ENCODE results near the gene GPR156. TPM values are rescaled to one million over a fixed set of nuclear protein-coding genes. Genes with fewer than 3 reads are reported as not detected.

The GPR156 gene
- total RNA-seq, 1 donor from 2014 or later = 0.21 TPM

GRCh38 chr3:120263792-120264191, 21.2 kb downstream of the GPR156 start:
- peaks cover 1% of the 10 kb centered on the region for H3K27me3 Mint-ChIP-seq (ENCODE audit: unreplicated experiment)
- DNase-seq (ENCODE audit: low spot score) = no peak
- no peaks in the 10 kb centered on the region for H3K4me1 Mint-ChIP-seq (ENCODE audit: unreplicated experiment)
- no peak overlapping the region for H3K27ac Mint-ChIP-seq (ENCODE audit: unreplicated experiment)
- H3K36me3 Mint-ChIP-seq (ENCODE audit: low read depth, unreplicated experiment) = no peaks in the 10 kb centered on the region
- TF ChIP-seq, protein P1, sequence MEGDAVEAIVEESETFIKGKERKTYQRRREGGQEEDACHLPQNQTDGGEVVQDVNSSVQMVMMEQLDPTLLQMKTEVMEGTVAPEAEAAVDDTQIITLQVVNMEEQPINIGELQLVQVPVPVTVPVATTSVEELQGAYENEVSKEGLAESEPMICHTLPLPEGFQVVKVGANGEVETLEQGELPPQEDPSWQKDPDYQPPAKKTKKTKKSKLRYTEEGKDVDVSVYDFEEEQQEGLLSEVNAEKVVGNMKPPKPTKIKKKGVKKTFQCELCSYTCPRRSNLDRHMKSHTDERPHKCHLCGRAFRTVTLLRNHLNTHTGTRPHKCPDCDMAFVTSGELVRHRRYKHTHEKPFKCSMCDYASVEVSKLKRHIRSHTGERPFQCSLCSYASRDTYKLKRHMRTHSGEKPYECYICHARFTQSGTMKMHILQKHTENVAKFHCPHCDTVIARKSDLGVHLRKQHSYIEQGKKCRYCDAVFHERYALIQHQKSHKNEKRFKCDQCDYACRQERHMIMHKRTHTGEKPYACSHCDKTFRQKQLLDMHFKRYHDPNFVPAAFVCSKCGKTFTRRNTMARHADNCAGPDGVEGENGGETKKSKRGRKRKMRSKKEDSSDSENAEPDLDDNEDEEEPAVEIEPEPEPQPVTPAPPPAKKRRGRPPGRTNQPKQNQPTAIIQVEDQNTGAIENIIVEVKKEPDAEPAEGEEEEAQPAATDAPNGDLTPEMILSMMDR (IDR thresholded peaks at IDR 0.05; ENCODE audit: unreplicated experiment) = no peak
- H3K9me3 Mint-ChIP-seq (ENCODE audit: unreplicated experiment) = no peaks in the 10 kb centered on the region
- no peak overlapping the region for H3K4me3 Mint-ChIP-seq (ENCODE audit: unreplicated experiment)

DNA sequence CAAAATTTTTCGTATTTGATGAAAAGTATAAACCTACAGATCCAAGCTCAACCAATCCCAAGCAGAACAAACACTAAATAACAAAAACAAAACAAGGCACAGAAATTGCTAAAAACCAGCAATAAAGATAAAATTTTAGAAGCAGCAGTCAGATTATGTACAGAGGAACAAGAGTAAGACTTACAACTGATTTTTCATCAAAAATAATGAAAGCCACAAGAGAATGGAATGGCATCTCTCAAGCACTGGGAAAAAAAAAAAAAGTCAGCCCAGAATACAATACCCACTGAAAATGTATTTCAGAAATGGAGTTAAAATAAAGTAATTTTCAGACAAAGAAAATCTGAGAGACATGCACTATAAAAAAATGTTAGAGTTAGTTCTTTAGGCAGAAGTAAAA, 27.0 kb downstream of the GPR156 start:
- Mint-ChIP-seq H3K9me3 (ENCODE audit: unreplicated experiment) (no peaks in the 10 kb centered on the region), H3K27ac (ENCODE audit: unreplicated experiment) (no peak overlapping the region), H3K27me3 (ENCODE audit: unreplicated experiment) (peaks cover 3% of the 10 kb centered on the region), H3K4me1 (ENCODE audit: unreplicated experiment) (no peaks in the 10 kb centered on the region), H3K4me3 (ENCODE audit: unreplicated experiment) (no peak overlapping the region), H3K36me3 (ENCODE audit: low read depth, unreplicated experiment) (no peaks in the 10 kb centered on the region)
- TF ChIP-seq, protein P1 (IDR thresholded peaks at IDR 0.05; ENCODE audit: unreplicated experiment) = no peak
- no peak for DNase-seq (ENCODE audit: low spot score)

DNA sequence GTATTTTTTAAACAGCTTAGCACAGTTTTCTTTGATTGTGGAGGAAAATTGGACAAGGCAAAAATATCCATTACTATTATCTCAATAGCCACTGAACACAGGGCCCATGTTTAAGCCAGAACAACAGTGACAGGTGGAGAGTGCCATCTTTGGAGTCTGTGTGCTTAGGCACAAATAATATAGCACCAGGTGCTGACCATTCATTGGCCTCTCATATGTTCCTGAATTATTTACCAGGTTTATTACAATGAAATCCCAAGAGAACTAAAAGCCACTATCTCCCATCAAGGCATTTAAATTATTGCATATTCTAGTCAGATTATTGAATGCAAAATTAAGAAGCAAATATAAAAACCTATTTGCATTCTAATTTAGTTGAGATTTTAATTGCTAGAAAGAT, 39.6 kb downstream of the GPR156 start:
- Mint-ChIP-seq H3K36me3 (ENCODE audit: low read depth, unreplicated experiment) (no peaks in the 10 kb centered on the region), H3K4me3 (ENCODE audit: unreplicated experiment) (no peak overlapping the region)
- TF ChIP-seq, protein P1 (IDR thresholded peaks at IDR 0.05; ENCODE audit: unreplicated experiment) = no peak

GRCh38 chr3:120244834-120245225, 40.2 kb downstream of the GPR156 start:
- DNase-seq (ENCODE audit: low spot score) = no peak
- TF ChIP-seq, protein P1 (IDR thresholded peaks at IDR 0.05; ENCODE audit: unreplicated experiment) = no peak

More for the DNA sequence above, 39.6 kb downstream of the GPR156 start:
- H3K27me3 Mint-ChIP-seq (ENCODE audit: unreplicated experiment) = peaks cover 2% of the 10 kb centered on the region
- peaks cover 5% of the 10 kb centered on the region for H3K4me1 Mint-ChIP-seq (ENCODE audit: unreplicated experiment)
- H3K9me3 Mint-ChIP-seq (ENCODE audit: unreplicated experiment) = no peaks in the 10 kb centered on the region
- DNase-seq (ENCODE audit: low spot score) = no peak
- no peak overlapping the region for H3K27ac Mint-ChIP-seq (ENCODE audit: unreplicated experiment)

GRCh38 chr3:120239644-120240043, 45.4 kb downstream of the GPR156 start:
- Mint-ChIP-seq H3K27me3 (ENCODE audit: unreplicated experiment) (no peaks in the 10 kb centered on the region), H3K27ac (ENCODE audit: unreplicated experiment) (no peak overlapping the region), H3K36me3 (ENCODE audit: low read depth, unreplicated experiment) (no peaks in the 10 kb centered on the region), H3K4me1 (ENCODE audit: unreplicated experiment) (peaks cover 3% of the 10 kb centered on the region), H3K4me3 (ENCODE audit: unreplicated experiment) (no peak overlapping the region), H3K9me3 (ENCODE audit: unreplicated experiment) (no peaks in the 10 kb centered on the region)
- DNase-seq (ENCODE audit: low spot score) = no peak
- TF ChIP-seq, protein P1 (IDR thresholded peaks at IDR 0.05; ENCODE audit: unreplicated experiment) = no peak

More at GRCh38 chr3:120244834-120245225, 40.2 kb downstream of the GPR156 start:
- no peak overlapping the region for H3K4me3 Mint-ChIP-seq (ENCODE audit: unreplicated experiment)
- no peak overlapping the region for H3K27ac Mint-ChIP-seq (ENCODE audit: unreplicated experiment)
- H3K9me3 Mint-ChIP-seq (ENCODE audit: unreplicated experiment) = no peaks in the 10 kb centered on the region
- H3K36me3 Mint-ChIP-seq (ENCODE audit: low read depth, unreplicated experiment) = no peaks in the 10 kb centered on the region
- peaks cover 5% of the 10 kb centered on the region for H3K4me1 Mint-ChIP-seq (ENCODE audit: unreplicated experiment)
- peaks cover 2% of the 10 kb centered on the region for H3K27me3 Mint-ChIP-seq (ENCODE audit: unreplicated experiment)

All from endothelial cell (in vitro differentiated cells).